22Rv1 (cell line): ENCODE data around the gene TNS2.

Experiments used
- H3K27ac ChIP-seq: fragments of 450-650 bp; 2 replicates; pipeline ENCODE4 v1.5.1; 2017
- ZFX ChIP-seq: fragments of 450-650 bp; IDR thresholded peaks from 2 replicates; pipeline ENCODE4 v1.6.1; 2017; ENCODE audit warnings: antibody characterized with exemption, borderline replicate concordance
- TF ChIP-seq, protein P1 (sequence below): fragments of 450-650 bp; IDR thresholded peaks from 2 replicates; pipeline ENCODE4 v1.5.1; 2017; ENCODE audit warnings: mild to moderate bottlenecking

The TNS2 gene

DNA sequence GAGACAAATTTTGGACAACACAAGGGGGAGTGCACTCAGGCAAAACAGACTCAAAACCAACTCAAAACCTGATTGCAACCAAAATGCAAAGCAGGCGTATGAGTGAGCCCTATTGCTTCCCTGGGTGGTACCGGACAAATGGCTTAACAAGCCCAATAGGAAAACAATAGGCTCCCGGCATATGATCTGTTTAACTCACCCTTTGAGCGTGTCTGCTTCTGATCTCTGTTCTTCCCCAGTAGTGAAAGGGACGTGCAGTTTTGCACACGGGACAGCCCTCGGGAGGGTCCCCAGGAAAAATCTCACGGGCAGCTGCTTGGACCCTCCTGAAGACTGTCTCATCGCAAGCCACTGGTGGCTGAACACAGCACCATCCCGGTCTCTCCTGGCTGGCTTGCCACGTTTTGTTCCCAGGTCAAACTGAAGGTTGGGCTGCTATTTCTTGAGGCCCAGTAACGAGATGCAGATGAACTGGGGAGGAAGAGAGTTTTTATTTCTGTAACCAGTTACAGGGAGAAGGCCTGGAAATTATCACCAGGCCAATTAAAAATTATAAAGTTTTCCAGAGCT lies 63.4 kb downstream of the TNS2 start:
- TF ChIP-seq, protein P1, sequence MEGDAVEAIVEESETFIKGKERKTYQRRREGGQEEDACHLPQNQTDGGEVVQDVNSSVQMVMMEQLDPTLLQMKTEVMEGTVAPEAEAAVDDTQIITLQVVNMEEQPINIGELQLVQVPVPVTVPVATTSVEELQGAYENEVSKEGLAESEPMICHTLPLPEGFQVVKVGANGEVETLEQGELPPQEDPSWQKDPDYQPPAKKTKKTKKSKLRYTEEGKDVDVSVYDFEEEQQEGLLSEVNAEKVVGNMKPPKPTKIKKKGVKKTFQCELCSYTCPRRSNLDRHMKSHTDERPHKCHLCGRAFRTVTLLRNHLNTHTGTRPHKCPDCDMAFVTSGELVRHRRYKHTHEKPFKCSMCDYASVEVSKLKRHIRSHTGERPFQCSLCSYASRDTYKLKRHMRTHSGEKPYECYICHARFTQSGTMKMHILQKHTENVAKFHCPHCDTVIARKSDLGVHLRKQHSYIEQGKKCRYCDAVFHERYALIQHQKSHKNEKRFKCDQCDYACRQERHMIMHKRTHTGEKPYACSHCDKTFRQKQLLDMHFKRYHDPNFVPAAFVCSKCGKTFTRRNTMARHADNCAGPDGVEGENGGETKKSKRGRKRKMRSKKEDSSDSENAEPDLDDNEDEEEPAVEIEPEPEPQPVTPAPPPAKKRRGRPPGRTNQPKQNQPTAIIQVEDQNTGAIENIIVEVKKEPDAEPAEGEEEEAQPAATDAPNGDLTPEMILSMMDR: no peak
- no peak for TF ChIP-seq ZFX
- no peak overlapping the region for H3K27ac ChIP-seq

DNA sequence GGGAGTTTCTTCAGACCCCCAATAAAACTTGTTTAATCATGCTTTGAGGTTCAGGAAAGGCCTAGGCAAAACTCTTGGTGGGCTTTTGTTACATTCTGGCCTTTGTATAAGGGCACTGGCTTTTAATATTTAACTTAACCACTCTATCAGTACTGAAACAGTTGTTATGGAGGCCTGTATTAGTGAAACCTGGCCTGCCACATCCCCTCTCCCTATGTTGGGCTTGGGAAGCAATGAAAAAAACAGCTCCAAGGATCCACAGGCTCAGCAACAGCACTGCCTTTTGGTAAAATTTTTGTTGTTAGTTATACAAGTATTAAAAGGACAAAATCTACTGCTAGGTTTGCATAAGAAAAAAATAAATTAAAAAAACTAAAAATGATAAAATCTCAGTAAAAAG lies 64.1 kb downstream of the TNS2 start:
- TF ChIP-seq ZFX: no peak

More for the DNA sequence above, 64.1 kb downstream of the TNS2 start:
- no peak overlapping the region for H3K27ac ChIP-seq
